Coronary artery (tissue), 2 donors: Measurements from ENCODE around the gene MBNL1.

Experiments
- DNase-seq: peaks from one replicate; pipeline ENCODE4 v3.0.0-alpha.2; 2017; ENCODE audit warnings: low spot score
- H3K27ac ChIP-seq, 2 donors: fragments of 200-600 bp; sonication (generic); one replicate each; pipeline ENCODE4 v1.5.1; 2016 to 2019
- H3K4me3 ChIP-seq: fragments of 200-600 bp; sonication (generic); 2 replicates; pipeline ENCODE4 v1.5.1; 2016; ENCODE audit warnings: mild to moderate bottlenecking, moderate library complexity
- TF ChIP-seq, protein P1 (sequence below): fragments of 200-600 bp; sonication (generic); IDR thresholded peaks from one replicate; pipeline ENCODE4 v1.5.1; 2019; ENCODE audit warnings: antibody characterized with exemption

The MBNL1 gene

DNA sequence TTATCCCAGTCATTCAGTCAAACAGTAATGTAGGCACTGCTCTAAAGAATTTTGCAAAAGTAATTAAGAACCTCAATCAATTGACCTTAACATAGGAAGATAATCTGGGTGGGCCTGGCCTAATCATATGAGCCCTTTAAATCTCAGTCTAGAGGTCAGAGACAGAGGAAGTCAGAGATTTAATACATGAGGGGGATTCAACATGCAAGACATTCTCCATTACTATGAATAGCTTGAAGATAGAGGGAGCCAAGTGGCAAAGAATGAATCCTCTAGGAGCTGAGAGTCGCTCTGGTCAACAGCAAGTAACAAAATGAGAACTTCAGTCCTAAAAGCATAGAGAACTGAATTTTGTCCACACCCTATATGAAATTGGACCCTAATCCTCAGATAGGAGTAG is 39.0 kb upstream of the MBNL1 start:
- TF ChIP-seq, protein P1, sequence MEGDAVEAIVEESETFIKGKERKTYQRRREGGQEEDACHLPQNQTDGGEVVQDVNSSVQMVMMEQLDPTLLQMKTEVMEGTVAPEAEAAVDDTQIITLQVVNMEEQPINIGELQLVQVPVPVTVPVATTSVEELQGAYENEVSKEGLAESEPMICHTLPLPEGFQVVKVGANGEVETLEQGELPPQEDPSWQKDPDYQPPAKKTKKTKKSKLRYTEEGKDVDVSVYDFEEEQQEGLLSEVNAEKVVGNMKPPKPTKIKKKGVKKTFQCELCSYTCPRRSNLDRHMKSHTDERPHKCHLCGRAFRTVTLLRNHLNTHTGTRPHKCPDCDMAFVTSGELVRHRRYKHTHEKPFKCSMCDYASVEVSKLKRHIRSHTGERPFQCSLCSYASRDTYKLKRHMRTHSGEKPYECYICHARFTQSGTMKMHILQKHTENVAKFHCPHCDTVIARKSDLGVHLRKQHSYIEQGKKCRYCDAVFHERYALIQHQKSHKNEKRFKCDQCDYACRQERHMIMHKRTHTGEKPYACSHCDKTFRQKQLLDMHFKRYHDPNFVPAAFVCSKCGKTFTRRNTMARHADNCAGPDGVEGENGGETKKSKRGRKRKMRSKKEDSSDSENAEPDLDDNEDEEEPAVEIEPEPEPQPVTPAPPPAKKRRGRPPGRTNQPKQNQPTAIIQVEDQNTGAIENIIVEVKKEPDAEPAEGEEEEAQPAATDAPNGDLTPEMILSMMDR = no peak
- H3K27ac ChIP-seq = no peak overlapping the region
- no peak overlapping the region for H3K4me3 ChIP-seq
- DNase-seq = no peak

DNA sequence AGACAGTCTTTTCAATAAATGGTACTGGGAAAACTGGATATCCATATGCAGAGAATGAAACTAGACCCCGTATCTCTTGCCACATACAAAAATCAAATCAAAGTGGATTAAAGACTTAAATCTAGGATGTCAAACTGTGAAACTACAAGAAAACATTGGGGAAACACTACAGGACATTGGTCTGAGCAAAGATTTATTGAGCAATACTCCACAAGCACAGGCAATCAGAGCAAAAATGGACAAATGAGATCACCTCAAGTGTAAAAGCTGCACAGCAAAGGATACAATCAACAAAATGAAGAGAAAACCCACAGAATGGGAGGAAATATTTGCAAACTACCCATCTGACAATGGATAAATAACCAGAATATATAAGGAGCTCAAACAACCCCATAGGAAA is 38.4 kb upstream of the MBNL1 start:
- TF ChIP-seq, protein P1 = no peak

DNA sequence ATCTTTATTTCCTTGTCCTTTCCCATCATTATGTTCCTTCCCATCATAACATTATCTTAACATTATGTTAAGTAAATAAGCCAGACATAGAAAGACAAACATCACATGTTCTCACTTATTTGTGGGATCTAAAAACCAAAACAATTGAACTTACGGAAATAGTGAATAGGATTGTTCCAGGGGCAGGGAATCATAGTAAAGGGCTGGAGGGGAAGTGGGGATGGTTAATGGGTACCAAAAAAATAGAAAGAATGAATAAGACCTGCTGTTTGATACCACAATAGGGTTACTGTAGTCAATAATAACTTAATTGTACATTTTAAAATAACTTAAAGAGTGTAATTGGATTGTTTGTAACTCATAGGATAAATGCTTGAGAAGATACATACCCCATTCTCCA is 36.7 kb upstream of the MBNL1 start:
- no peak overlapping the region for H3K27ac ChIP-seq

More for the DNA sequence above, 38.4 kb upstream of the MBNL1 start:
- Histone ChIP-seq H3K4me3 (no peak overlapping the region), H3K27ac (no peak overlapping the region)
- no peak for DNase-seq

DNA sequence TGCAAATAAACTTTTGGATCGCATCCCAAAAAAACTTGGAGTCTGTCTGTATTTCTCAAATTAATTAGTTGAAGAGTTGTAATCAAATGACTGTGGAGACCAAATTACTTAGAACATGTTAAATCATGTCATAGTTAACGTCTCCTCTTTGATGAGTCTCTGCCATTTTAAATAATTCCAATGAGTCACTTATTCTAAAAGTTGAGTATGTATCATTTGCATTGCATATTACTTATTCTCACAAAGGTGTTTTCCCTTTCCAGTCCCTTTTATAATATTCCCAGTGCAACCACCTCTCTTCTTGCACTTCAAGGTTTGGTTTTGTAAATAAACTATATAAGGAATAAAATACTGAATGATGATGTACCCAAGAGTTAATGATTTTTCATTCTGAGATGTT is 36.0 kb upstream of the MBNL1 start:
- no peak for DNase-seq
- TF ChIP-seq, protein P1 = no peak
- H3K4me3 ChIP-seq = no peak overlapping the region
- H3K27ac ChIP-seq = no peak overlapping the region

More for the DNA sequence above, 36.7 kb upstream of the MBNL1 start:
- no peak for DNase-seq
- TF ChIP-seq, protein P1 = no peak
- H3K4me3 ChIP-seq = no peak overlapping the region

DNA sequence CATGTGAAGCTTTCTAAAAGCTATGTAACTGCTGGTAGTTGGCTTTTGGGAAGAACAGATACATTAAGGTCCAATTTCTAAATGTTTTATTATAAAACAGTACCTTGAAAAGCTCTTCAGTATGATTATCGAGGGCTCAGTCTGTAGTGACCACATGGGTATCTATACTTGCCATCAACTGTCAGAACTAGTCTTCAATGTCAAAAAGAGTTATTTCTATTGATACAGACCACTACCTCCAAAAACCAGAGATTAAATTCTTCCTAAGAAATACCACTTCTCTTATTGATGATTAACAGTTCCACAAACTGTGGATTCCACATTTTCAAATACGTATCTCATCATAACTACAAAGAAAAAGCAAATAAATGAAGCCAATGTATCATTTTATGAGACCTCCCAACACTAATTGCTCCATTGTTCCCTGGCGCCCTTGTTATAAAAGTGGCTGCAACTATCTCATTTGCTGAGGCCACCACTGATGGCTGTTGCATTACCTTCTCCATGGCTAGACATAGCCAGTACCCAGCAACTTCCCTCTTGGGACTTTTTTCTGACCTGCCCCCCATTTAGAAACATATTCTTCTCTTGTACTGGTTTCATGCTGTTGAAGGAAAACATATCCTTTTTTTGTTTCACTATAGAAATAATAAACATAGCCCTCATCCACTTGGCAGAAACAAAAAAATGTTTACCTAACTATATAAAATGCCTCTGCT is 33.9 kb upstream of the MBNL1 start:
- TF ChIP-seq, protein P1 = no peak
- Histone ChIP-seq H3K4me3 (no peak overlapping the region), H3K27ac (no peak overlapping the region)
- DNase-seq = no peak

DNA sequence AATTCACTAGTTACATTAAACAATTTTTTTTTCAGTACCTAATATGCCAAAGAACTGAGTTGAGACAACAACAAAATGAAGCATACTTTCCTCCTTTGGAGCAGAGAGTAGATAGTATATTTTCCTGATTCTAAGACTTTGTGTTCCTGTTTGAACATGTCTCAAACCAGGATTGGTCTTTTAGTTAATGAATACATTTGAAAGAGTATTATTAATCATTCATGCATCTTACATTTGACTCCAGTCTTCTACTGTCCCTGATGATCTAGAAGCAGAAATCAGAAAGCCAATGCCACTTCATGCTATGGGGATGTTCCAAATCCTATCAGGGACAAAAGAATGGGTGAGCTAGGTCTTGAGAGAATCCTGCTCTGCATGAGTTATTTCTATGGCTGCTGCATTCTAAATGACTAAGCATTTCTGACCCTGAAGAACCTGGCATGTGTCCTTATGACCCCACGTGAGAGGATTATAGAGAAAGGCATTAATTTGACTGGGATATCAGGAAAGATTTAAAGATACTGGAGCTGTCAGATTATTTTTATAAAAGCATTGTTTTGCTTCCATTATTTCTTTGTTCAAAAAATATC is 32.9 kb upstream of the MBNL1 start:
- TF ChIP-seq, protein P1 = no peak
- H3K27ac ChIP-seq = no peak overlapping the region
- H3K4me3 ChIP-seq = no peak overlapping the region
- no peak for DNase-seq

DNA sequence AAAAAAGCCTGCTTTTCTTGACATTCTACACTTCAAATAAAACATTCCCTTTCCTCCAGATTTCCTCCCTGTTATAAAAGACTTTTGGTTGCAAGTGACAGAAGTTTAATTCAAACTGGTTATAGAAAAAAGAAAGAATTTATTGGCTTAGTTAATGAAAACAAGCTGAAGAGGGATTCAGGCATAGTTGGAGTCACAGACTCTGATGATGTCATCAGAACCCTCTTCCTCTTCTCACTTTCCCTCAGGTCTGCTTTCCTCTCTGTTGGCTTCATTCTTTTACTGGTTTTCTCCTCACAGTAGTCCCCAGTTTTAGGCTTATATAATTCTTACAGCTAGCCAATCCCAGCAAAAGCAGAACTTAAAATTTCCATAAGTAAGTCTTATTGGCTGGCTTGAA is 32.0 kb upstream of the MBNL1 start:
- TF ChIP-seq, protein P1 = no peak
- no peak for DNase-seq
- Histone ChIP-seq H3K4me3 (no peak overlapping the region), H3K27ac (no peak overlapping the region)
